AML-193 (cell line): ENCODE data around the gene RAB42.
"Not testable (repeated sequence)": the region's sequence is repeated elsewhere in the genome, so short reads cannot be mapped to it uniquely, and the experiment has no call there.

ENCODE experiments used
- DNase-seq, 2 experiments: peaks; one replicate each; lab custom pipeline; 2025; lab: John Stamatoyannopoulos, UW

The RAB42 gene, protein sequence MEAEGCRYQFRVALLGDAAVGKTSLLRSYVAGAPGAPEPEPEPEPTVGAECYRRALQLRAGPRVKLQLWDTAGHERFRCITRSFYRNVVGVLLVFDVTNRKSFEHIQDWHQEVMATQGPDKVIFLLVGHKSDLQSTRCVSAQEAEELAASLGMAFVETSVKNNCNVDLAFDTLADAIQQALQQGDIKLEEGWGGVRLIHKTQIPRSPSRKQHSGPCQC

DNA sequence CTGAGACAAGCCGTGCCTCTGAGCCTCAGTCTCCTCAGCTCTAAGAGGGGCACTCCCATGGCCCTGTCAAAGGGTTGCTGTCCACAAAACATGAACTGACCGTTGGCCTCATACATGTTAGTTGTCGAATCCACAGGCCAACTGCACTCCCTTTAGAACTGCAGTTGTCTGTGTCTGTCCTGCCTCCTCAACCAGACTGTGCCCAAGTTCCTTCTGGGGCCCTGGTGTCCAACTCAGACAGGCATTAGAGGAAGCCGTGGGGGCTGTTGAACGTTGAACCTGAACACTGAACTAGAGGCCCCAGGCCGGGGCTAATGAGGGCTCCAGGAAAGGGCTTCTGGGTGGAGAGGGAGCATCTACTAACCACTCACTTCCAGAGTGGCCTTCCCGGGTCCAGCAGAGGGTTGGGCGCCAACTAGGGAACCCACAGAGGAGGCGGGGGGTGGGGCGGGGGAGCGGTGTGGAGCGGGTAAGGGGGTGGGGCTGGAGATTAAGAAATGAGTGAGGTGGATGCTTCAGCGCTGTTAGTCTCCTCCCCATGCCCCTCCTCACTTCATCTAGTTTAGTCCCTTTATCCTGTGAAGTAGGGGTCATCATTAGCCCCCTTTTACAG is at the start of gene RAB42:
Gene RAB42 (plus strand): TSS at position 558 of the 613 bp plus-strand sequence. CDS start 247 bp downstream, outside the sequence.
- peak in 1 of 2 experiments; percentile 43 for DNase-seq

DNA sequence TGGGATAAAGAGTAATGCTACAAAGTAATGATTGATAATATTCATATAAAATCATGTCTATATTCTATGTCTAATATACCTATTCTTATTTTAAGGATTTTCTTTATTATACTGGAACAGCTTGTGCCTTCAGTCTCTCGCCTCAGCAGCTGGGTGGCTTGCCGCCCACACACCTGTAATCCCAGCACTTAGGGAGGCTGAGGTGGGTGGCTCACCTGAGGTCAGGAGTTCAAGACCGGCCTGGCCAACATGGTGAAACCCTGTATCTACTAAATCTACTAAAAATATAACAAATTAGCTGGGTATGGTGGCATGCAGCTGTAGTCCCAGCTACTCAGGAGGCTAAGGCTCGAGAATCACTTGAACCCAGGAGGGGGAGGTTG is 46.8 kb upstream of the RAB42 start:
- no peak for DNase-seq

DNA sequence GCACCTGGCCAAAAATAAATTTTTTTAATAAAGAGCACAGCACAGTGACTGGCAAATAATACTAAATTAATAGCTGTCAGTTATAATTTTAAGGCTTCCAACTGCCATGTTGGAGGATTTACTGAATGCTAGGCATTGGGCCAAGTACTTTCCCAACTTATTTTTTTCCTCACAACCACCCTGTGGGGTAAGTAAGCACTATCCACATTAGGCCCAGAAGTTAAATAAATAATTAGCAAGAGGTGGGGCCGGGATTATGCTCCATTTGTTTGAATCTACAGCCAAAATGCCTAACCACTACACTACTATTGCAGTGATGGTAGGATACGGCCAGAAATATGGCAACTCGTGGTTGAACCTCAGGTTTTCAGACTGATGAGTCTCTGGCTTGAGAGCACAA is 43.7 kb upstream of the RAB42 start:
- no peak for DNase-seq

DNA sequence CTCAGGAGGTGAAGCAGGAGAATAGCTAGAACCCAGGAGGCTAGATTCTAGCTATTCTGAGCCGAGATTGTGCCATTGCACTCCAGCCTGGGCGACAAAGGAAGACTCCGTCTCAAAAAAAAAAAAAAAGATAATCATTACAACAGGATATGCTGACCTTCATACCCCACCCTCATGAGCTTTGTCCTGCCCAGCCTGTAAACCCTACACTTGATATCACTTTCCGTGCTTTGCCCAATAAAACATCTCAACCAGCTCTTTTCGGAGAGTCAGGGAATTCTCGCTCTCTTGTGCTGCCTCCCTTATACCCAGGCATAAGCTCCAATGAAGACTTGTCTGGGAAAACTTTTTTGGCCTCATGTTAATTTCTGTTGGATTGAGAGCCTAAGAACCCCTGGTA is 40.7 kb upstream of the RAB42 start:
- DNase-seq: no peak

DNA sequence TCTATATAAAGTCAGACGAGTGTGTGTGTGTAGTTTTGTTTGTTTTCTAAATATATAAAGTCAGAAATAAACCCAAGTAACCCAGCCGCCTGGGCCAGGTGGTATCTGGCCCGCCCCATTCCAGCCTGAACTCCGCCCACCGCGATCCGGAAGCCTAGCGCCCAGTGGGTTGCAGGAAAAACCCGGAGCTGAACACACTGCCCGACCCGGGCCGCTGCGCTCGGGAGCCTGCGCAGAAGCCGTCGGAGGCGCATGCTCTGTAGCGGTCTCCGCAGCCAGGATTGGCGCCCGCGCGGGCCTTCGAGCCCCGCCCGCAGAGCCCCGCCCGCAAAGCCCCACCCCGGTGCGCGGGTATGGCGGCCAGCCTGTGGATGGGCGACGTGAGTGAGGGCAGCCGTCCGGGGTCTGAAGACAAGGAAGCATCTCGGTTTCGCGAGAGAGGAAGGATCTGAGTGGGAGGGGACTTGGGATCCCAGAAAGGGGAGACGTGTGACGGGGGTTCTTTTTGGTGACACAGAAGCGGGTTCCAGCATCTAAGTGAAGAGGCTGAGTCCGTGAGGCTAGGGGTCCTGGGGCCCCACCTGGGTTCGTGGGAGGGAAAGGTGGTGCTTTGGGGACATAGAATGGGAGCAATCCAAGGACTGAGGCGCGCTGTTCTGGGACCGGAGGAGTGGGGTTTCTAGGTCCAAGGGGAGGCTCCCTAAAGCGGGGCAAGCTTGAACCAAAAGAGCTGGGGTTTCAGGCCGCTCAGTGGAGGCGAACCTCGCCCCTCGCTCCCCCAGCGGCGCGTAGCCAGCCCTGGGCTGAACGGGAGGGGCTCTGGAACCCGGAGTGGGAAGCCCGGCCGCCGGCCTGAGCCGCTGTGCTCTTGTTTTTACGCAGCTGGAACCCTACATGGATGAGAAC is 39.1 kb upstream of the RAB42 start, which contains the start of gene TRNAU1AP:
Gene TRNAU1AP (plus strand): TSS at position 328 of the 906 bp plus-strand sequence. CDS start 26 bp downstream, at position 354.
- peak; percentile 91 for DNase-seq

DNA sequence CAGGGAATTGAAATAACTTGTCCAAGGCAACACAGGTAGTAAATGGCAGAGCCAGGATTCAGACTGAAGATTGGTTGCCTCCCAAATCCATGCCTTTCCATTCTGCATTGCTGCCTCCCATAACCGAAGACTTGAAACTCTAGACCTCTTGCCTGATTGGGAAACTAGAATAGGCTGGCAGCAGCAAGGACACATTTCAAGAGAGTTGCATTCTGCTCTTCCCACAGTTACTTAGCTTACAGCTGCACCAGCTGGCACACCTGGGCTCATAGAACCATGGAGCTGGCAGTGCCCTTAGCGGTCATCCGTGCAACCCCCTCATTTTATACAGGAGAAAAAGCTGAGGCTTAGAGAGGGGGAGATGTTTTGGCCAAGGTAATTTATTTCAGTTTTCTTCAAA is 31.2 kb upstream of the RAB42 start:
- DNase-seq: no peak

DNA sequence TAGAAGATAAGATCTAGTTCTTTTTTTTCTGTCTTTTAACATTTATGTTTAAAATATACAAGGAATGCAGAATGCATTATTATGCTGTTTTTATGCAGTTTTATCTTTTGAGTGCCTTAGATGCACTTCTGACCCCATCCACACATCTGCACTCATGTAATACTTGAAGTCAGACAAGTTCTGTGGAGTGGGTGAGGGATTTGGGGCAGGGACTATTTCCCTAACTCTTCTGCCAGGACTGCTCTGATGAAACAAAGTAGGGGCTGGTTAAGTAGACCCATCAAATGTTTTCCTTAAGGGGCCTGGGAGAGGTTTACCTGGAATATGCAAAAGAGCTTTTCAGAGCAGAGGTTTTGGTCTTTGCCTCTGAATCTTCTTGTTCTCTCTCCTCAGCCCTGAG is 27.8 kb upstream of the RAB42 start:
- no peak for DNase-seq

DNA sequence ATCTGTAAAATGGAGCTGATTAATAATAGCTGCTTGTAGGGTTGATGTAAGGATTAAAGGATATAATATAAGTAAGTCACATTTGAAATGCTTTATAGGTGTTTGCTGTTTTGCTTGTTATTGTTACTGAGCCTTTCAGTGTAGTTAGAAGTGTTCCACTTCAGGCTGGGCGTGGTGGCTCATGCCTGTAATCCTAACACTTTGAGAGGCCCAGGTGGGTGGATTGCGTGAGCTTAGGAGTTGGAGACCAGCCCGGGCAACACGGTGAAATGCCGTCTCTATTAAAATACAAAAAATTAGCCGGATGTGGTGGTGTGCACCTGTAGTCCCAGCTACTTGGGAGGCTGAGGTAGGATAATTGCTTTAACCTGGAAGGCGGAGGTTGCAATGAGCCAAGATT is 27.0 kb upstream of the RAB42 start:
- no peak for DNase-seq

DNA sequence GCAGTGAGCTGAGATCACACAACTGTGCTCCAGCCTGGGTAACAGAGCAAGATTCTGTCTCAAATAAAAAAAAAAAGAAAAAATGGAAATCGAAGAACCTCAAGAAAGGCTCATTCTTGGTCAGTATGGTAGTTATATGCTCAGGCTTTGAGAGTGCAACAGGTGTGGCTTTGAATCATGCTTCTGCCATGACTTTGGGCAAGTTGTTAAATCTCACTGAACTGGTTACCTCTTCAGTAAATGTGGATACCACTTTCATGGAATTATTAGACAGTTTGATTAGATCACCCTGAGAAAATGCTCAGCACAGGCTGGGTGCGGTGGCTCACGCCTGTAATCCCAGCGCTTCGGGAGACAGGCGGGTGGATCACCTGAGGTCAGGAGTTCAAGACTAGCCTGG is 26.3 kb upstream of the RAB42 start:
- no peak for DNase-seq

DNA sequence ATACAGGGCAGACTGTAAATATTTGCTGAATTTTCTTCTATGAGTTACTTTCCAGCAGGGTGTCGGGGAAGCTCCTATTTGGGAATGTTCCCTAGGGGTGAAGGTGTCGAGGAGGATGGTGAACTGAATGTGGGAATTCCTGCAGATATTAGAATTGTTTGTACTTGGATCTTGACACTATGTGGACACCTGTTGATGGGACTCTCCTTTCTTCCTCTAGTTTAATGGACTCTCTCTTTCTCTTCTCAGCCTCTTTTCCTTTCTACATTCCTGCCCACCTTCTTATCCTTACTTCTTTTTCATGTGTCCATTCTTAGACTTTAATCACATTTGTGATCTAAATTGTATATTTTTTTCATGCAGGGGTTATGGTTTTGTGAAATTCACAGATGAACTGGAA is 25.1 kb upstream of the RAB42 start:
- DNase-seq: no peak

DNA sequence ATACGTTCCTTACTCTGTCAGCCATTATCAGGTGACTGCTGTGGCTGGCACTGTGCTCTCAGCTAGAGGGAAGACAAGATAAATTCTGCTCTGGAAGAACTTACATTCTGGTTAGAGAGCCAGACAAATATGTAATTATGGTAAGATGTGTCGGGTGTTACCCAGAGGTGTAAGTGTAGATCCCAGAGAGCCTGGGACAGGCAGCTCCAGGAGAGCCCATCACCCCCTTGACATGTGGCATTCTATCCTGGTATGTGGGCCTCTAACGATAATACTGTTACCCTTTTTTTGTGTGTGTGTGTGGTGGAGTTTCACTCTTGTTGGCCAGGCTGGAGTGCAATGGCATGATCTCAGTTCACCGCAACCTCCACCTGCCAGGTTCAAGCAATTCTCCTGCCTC is 20.2 kb upstream of the RAB42 start:
- no peak for DNase-seq

DNA sequence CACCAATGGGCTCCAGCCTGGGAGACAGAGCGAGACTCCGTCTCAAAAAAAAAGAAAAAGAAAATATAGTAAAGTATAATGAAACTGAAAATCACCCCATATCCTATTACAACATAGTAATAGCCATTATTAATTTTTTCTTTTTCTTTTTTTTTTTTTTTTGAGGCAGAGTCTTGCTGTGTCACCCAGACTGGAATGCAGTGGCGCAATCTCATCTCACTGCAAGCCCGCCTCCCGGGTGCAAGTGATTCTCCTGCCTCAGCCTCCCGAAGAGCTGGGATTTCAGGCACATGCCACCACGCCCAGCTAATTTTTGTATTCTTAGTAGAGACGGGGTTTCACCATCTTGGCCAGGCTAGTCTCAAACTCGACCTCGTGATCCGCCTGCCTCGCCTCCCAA is 19.2 kb upstream of the RAB42 start:
- not testable (repeated sequence) for DNase-seq

DNA sequence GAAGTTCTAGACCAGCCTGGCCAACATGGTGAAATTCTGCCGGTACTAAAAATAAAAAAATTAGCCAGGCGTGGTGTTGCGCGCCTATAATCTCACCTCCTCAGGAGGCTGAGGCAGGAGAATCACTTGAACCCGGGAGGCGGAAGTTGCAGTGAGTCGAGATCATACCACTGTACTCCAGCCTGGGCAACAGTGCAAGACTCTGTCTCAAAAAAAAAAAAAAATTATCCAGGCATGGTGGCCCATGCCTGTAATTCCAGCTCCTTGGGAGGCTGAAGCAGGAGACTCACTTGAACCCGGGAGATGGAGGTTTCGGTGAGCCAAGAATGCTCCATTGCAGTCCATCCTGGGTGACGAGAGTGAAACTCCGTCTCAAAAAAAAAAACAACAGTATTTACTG is 18.5 kb upstream of the RAB42 start:
- DNase-seq: no peak

DNA sequence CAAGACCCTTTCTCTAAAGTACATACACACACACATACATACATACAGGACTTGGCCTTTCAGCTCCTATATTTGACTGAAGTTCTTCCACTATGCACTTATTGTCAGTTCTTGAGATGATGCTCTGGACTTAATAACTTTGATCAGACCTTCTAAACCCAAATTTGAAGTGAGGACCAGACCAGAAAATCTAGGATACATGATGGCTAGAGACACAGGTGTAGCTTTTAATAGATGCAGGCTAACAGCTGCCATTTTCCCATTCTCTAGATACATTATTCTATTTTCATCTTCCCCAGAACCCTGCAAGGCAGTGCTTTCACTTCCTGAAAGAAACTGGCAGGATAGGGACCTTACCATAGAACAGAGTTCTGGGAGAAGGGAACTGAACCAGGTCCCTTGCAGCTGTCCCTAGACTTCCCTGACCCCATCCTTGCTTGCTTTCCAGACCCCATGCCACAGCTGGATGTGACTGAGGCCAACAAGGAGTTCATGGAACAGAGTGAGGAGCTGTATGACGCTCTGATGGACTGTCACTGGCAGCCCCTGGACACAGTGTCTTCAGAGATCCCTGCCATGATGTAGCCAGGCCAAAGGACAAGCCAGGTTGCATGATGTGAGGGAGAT is 14.9 kb upstream of the RAB42 start:
- DNase-seq: no peak

DNA sequence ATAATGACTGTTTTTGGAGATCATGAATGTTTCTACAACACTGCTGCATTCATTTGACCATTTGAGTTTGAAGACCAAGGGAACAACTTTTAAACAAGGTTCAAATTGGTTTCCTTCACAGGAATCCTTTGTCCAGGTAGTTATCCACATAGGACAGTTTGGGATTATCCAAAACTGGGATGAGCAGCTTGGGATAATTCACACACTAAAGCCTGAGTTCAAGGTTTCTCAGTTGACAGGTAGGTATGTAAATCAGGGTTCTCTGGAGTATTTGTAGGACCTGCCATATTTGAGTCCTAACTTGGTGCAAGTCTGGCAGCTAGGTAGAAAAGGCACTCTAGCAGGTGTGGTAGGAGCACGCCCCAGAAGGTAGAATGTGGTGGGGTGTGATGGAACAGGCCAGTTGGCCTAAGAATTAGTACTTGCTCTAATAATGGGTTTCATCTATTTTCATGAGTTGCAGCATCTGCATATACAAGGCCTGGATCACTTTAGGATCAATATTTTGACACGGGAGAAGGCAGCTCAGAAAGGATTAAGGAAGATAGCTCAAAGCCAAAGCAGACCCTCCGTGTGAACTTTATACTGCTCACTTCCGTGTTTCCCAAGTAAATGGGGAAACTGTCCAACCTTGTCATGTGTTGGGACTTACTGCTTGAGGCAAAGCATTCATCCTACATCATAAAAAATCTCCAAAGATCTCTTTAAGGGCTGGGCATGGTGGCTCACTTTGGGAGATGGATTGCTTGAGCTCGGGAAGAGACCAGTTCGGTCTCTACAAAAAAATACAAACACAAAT is 14.1 kb upstream of the RAB42 start:
- DNase-seq: no peak

DNA sequence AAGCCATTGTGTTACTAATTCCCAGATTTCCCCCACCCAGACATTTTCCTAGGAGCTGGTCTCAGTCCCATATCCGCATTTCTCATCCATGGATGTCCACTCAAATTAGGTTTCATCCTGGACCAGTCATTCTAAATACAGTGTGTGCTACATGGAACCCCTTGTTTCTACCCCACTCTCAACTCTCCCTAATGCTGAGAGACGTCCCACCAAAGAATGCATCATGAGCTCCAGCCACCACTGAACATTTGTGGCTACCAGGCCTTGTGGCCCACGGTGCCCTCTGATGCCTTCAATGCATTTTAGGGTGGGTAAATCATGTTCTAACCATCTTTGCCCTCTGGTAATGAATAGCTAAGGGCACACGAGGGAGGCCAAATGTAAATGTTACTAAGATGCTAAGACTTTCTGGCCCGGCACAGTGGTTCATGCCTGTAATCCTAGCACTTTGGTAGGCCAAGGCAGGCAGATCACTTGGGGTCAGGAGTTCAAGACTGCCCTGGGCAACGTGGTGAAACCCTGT is 13.3 kb upstream of the RAB42 start:
- DNase-seq: no peak

DNA sequence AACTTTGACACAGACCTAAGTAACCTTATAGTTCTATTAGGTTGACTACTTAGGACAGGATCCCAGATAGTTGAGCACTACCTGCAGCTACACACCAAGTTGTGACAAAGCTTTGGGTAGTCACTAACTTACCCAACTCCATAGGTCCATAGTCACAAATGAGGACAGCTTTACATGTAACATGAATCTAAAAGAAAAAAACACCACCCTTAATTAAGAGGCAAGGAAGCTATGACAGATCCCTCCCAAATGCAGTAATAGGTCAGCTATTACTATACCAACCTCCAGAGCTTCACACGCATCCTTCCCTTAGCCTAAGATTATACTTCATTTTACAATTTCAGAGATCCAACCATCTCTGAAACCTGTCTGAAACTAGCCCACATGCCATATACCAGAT is 12.7 kb upstream of the RAB42 start:
- no peak for DNase-seq

DNA sequence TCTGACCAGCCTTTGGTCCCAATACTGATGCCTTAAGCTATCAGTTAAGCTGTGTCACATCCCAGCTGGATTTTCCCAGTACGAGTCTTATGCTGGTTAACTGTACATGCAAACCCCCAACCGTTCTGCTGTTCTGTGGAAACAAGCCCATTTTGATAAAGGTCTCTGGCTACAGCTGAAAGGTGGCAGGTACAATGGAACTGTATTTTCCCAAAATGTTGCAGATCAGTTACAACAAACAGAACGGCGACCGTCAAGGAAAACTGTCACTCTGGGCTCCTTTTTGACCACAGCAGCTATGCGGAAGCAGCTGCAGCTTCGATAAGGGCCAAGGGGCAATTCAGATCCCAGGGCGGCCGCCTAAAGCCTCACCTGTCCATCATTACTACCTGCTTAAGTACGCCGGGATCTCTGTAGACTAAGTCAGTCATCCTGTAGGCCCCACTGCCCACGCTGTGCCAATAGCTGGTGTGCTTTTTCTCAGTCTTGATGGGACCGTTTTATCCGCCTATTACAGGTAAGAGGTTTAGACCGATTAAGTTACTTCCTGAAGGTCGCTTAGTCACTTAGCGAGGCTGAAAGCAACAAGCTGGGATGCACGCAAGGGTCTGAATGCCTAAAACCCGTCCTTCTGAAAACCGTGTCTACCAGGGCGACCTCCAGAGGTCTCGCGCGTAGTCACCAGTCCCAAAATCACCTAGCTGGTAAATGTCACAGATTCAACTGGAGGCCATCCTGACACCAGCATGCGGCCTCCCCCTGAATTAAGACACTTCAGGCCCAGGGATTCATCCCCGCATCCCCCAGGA is 11.1 kb upstream of the RAB42 start:
- DNase-seq: peak; percentile 25 to 43

DNA sequence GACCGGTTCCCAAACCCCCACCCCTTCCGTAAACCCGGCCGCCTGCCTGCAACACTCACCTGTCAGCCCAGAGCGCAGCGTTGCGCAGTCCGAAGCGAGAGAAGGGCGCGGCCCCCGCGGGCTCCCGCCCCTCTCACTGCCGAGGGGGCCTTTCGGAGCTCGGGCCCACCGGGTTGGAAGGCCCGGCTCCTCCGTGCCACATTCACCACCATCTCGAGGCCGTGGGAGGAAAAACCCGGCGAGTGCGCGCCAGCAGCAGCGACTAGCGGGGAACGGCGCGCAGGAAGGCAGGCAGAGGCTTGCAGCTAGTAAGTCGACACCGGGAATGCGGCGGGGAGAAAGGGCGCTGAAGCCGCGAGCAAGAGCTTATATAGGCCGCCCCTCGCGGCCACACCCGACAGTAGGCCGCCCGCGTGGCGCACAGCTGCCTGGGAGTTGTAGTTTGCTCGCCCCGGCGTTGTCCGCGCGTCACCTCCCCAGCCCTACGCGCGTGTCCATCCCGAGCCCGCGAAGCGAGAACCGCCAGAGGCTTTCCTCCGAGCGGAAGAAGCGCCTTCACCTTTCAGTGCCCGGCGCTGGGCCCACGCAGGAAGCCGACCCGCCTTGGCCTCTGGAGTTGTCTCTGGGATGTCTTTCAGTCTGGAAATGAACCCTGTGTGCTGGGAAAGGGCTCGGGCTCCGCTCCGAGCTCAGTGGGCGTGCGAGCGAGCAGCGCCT is 10.4 kb upstream of the RAB42 start:
- DNase-seq: peak; percentile 94

DNA sequence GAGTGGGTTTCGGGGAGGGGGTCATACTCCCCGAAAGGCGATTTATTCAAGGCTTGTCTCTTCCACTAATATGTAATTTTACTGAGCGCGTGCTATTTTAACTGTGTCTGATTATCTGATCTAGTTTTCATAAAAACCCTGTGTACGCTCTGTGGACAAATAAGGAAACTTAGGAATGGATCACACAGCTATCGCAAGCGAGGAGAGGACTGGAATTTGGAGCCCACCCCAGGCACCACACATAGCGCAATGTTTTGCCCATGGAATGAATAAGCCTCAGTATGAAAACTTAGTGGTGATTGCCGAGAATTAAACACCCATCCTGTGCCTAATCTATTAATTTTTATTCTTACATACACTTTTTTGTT is 9.8 kb upstream of the RAB42 start:
- DNase-seq: peak in 1 of 2 experiments; percentile 18
